BLaER1 treated with 17β-estradiol and CSF1 and Interleukin-3, amounts not matched to agents 10 nM and 100 nM (cell line): Measurements from ENCODE around the gene SF1.

Experiments used
- H3K27ac ChIP-seq, 11 experiments: shearing (Covaris generic); formaldehyde crosslinking; 2 replicates each; pipeline ENCODE4 v1.8.1; 2022
- H3K27me3 ChIP-seq, 11 experiments: shearing (Covaris generic); formaldehyde crosslinking; 2 replicates each; pipeline ENCODE4 v1.8.1; 2022
- H3K36me3 ChIP-seq, 11 experiments: shearing (Covaris generic); formaldehyde crosslinking; 2 replicates each; pipeline ENCODE4 v1.8.1; 2022
- H3K4me1 ChIP-seq, 10 experiments: shearing (Covaris generic); formaldehyde crosslinking; 2 replicates each; pipeline ENCODE4 v1.8.1; 2022
- H3K4me2 ChIP-seq, 11 experiments: shearing (Covaris generic); formaldehyde crosslinking; 2 replicates each; pipeline ENCODE4 v1.8.1; 2022
- H3K4me3 ChIP-seq, 10 experiments: shearing (Covaris generic); formaldehyde crosslinking; 2 replicates each; pipeline ENCODE4 v1.8.1; 2022
- H3K9ac ChIP-seq, 11 experiments: shearing (Covaris generic); formaldehyde crosslinking; 2 replicates each; pipeline ENCODE4 v1.8.1; 2022
- H3K9me3 ChIP-seq, 11 experiments: shearing (Covaris generic); formaldehyde crosslinking; replicated peaks in 1 of 11; 2 replicates each; pipeline ENCODE4 v1.8.1; 2022
- H4K20me1 ChIP-seq, 11 experiments: shearing (Covaris generic); formaldehyde crosslinking; 2 replicates each; pipeline ENCODE4 v1.8.1; 2022
- Cebpa-rat ChIP-seq, 11 experiments: shearing (Covaris generic); IDR thresholded peaks; 2 replicates each; pipeline ENCODE4 v1.8.1; 2022

Gene SF1

DNA sequence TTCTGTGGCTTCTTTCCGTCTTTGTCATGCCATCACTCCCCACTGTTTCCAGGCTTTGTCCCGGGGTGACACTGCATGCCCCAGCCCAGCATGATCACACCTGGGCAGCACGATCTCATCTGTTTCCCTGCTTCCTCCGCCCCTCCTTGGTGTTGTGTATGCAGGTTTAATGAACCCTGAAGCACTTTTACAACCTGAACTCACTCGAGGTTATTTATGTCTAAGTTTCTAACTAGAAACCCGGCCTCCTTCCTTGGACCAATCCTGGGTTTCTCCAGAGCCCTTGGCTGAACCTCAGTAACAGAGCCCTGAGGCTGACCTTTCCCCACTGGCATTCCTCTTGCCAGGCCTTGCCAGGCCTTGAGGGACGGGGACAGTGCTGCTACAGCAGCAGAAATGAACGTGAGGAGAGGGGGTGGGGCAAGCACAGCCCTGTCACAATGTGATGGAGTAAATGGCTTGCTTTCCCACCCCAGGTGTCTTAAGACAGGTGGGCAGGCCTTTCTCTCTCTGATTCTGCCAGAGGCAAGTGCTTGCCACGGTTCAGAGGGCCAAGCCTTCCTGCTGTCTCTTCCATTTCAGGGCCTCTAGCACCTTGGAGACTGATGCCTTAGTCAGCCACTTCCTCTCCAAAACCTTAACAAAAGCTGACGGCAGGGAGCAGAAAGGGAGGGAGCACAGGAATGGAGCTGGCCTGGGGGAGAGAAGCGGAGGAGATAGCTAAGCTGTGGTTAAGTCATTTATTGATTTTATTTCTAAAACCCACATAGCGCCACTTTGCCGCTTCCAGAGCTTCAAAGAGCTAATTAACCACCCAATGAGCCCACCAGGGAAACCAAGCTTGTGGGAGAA, 15.4 kb downstream of the SF1 start:
- peak overlapping the region; percentile 7 to 82 (median 68); a peak in 20 of 22 replicates for H3K27ac ChIP-seq
- H3K9me3 ChIP-seq, result no peaks in the 10 kb centered on the region
- peak overlapping the region; percentile 63 to 91 (median 86) for H3K4me2 ChIP-seq
- peaks cover 52 to 67% (median 61%) of the 10 kb centered on the region in 11 experiments for H3K36me3 ChIP-seq
- peaks cover 71 to 87% (median 84%) of the 10 kb centered on the region in 11 experiments for H4K20me1 ChIP-seq
- peak overlapping the region in 2 of 10 experiments; percentile 21 to 44; a peak in 4 of 20 replicates for H3K4me3 ChIP-seq
- no peaks in the 10 kb centered on the region for H3K27me3 ChIP-seq
- H3K9ac ChIP-seq, result peak overlapping the region; percentile 50 to 72 (median 67); a peak in 21 of 22 replicates
- TF ChIP-seq Cebpa-rat (IDR thresholded peaks at IDR 0.05), result no peak
- peaks cover 77 to 93% (median 86%) of the 10 kb centered on the region in 10 experiments for H3K4me1 ChIP-seq

DNA sequence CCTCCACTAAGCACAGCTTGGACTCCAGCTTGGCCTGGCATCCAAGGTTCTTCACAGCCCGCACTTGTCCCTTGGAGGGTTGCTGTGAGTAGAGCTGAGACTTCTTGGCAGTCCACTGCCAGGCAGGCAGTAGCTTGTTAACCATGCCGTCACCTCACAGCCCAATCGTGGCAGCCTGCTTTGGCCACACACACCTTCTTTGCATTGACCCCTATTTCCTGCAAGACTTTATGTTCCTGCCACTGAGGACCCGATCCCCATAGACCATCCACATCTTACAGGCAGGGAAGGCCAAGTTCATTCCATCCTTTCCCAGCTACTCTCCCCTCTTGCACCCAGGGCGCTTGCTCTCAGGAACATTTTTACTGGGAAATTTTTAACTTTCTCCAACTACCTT, 16.1 kb downstream of the SF1 start:
- no peak overlapping the region for H3K4me3 ChIP-seq
- H3K4me2 ChIP-seq, result peak overlapping the region; percentile 63 to 91 (median 86); a peak in 21 of 22 replicates
- peaks cover 64 to 81% (median 78%) of the 10 kb centered on the region in 11 experiments for H4K20me1 ChIP-seq
- H3K4me1 ChIP-seq, result peaks cover 71 to 87% (median 80%) of the 10 kb centered on the region in 10 experiments
- H3K36me3 ChIP-seq, result peaks cover 46 to 60% (median 54%) of the 10 kb centered on the region in 11 experiments
- H3K9ac ChIP-seq, result peak overlapping the region in 7 of 11 experiments; percentile 60 to 72 (median 67); a peak in 12 of 22 replicates
- peak overlapping the region in 8 of 11 experiments; percentile 42 to 82 (median 73); a peak in 15 of 22 replicates for H3K27ac ChIP-seq
- H3K9me3 ChIP-seq, result no peaks in the 10 kb centered on the region
- H3K27me3 ChIP-seq, result no peaks in the 10 kb centered on the region
- no peak for TF ChIP-seq Cebpa-rat (IDR thresholded peaks at IDR 0.05)

DNA sequence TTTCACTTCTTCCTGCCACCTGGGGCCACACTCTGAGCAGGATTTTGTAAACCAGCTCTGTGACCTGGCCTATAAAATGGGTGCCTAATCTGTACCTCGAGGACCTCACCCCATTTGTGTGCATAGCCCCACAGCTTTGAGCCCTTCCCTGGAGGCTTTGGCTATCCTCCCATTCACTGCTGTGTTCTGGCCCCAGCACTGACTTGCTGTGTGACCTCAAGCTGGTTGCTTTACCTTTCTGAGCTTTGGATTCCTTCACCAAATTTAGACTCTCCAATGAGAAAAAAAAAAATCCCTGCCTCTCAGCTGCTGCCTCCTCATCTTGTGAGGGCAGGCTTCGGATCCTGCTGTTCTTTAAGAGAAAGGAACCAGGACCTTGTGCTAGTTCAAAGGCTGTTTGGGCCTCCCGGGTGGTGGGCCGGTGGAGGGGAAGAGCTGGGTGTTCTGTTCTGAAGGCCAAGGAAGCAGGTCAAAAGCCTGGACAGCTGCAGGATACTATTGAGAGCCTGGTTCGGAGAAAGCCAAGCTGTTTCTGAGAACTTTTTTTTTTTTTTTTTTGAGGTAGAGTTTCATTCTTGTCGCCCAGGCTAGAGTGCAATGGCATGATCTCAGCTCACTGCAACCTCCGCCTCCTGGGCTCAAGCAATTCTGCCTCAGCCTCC, 17.5 kb downstream of the SF1 start:
- Histone ChIP-seq H3K36me3 (peaks cover 34 to 47% (median 42%) of the 10 kb centered on the region in 11 experiments), H3K4me2 (peak overlapping the region in 9 of 11 experiments; percentile 53 to 91 (median 71); a peak in 18 of 22 replicates), H3K27me3 (no peaks in the 10 kb centered on the region), H3K27ac (peak overlapping the region in 7 of 11 experiments; percentile 23 to 75 (median 41); a peak in 9 of 22 replicates), H3K9ac (peak overlapping the region in 7 of 11 experiments; percentile 10 to 67 (median 42); a peak in 12 of 22 replicates), H4K20me1 (peaks cover 52 to 68% (median 66%) of the 10 kb centered on the region in 11 experiments), H3K4me3 (no peak overlapping the region), H3K4me1 (peaks cover 64 to 85% (median 78%) of the 10 kb centered on the region in 10 experiments), H3K9me3 (no peaks in the 10 kb centered on the region)
- TF ChIP-seq Cebpa-rat (IDR thresholded peaks at IDR 0.05), result no peak

DNA sequence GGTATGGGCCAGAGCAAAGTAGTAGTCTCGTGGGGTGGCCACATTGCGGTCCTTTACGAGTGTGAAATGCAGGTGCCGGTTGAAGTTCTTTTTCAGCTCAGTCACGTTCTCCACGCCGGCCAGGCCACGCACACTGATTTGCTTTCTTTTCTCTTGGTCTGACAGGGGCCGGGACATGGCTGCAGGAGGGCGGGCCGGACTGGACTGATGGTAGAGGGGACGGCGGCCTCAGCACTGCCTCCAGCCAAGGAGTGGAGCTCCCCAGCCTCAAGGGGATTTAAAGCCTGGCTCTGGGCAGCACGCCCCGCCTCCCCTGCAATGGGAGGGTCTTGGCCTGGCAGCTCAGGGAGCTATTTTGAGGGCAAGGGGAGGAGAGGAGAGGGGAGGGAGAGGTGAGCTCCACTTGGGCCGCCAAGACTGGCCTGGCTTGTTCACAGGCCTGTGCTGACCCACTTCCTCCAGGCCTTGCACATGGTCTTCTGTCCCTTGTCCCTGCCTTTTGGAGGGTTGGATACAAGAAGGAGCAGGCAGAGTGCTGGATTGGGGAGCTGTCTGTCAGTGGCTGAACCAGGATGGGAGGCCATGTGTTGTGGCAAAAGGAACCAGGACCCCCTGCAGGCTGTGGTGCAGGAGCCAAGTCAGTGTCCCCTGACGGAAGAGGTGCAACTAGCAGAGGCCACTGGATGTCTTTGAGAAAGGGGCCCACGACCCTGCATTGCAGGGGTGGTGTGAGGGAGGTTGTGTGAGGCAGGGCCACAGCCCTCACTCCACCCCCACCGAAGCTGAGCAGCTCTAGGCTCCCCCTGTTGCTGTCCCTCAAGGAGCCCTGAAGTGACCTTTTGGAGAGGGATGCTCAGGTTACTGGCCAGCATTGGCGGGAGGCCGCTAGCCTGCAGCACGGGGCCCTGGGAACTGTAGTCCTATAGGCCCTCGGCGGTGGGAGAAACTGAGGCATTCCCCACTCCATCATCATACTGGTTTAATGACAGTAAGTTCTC, 18.3 kb downstream of the SF1 start, which contains the start of gene PYGM:
TSS of gene PYGM (minus strand) at position 253 of the 998 bp plus-strand sequence. CDS start at position 177, 76 bp downstream.
- H3K36me3 ChIP-seq, result peaks cover 25 to 39% (median 34%) of the 10 kb centered on the region in 11 experiments
- peak within 1 kb of the TSS; percentile 21 to 91 (median 68) for H3K4me2 ChIP-seq
- H3K27ac ChIP-seq, result peak within 1 kb of the TSS in 8 of 11 experiments; percentile 23 to 75 (median 43); a peak in 16 of 22 replicates
- H3K27me3 ChIP-seq, result no peaks in the 10 kb centered on the region
- H3K9me3 ChIP-seq, result no peaks in the 10 kb centered on the region
- H3K9ac ChIP-seq, result peak within 1 kb of the TSS in 9 of 11 experiments; percentile 16 to 67 (median 42); a peak in 17 of 22 replicates
- H3K4me3 ChIP-seq, result no peak within 1 kb of the TSS
- H3K4me1 ChIP-seq, result peaks cover 55 to 85% (median 74%) of the 10 kb centered on the region in 10 experiments
- peaks cover 44 to 59% (median 58%) of the 10 kb centered on the region in 11 experiments for H4K20me1 ChIP-seq
- TF ChIP-seq Cebpa-rat (IDR thresholded peaks at IDR 0.05), result no peak

DNA sequence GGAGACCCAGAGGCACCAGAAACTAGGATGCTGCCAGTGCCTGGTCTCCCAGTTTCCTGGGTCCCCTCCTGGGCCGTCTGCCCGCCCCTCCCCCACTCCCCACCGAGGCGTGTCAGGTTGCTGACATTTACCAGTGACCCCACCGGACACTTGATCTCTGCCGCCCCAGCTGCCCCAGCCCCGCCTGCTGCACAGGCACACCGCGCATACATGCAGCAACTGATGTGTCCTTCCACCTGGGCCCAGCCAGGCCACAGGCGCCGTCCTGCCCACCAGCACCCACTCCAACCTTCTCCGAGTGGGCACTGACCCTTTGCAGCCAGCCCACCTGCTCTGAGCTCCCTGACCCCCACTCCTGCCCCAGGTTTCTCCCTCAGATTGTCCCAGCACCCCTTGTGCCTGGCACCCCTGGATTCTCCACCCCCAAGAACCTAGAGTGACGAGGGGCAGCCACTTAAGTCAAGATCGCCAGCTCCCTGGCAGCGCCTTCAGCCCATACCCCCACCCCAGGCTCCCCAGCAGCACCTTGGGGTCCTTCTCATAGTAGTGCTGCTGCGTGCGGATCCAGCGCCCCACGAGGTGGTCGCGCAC, 19.1 kb downstream of the SF1 start:
- H3K9me3 ChIP-seq, result no peaks in the 10 kb centered on the region
- no peak overlapping the region for H3K4me3 ChIP-seq
- peaks cover 47 to 79% (median 67%) of the 10 kb centered on the region in 10 experiments for H3K4me1 ChIP-seq
- peaks cover 18 to 31% (median 26%) of the 10 kb centered on the region in 11 experiments for H3K36me3 ChIP-seq
- peaks cover 36 to 51% (median 50%) of the 10 kb centered on the region in 11 experiments for H4K20me1 ChIP-seq
- peak overlapping the region in 8 of 11 experiments; percentile 16 to 67 (median 45); a peak in 10 of 22 replicates for H3K9ac ChIP-seq
- H3K27ac ChIP-seq, result peak overlapping the region in 6 of 11 experiments; percentile 34 to 75 (median 45); a peak in 10 of 22 replicates
- H3K4me2 ChIP-seq, result peak overlapping the region in 10 of 11 experiments; percentile 32 to 91 (median 70); a peak in 18 of 22 replicates
- H3K27me3 ChIP-seq, result no peaks in the 10 kb centered on the region
- TF ChIP-seq Cebpa-rat (IDR thresholded peaks at IDR 0.05), result no peak

DNA sequence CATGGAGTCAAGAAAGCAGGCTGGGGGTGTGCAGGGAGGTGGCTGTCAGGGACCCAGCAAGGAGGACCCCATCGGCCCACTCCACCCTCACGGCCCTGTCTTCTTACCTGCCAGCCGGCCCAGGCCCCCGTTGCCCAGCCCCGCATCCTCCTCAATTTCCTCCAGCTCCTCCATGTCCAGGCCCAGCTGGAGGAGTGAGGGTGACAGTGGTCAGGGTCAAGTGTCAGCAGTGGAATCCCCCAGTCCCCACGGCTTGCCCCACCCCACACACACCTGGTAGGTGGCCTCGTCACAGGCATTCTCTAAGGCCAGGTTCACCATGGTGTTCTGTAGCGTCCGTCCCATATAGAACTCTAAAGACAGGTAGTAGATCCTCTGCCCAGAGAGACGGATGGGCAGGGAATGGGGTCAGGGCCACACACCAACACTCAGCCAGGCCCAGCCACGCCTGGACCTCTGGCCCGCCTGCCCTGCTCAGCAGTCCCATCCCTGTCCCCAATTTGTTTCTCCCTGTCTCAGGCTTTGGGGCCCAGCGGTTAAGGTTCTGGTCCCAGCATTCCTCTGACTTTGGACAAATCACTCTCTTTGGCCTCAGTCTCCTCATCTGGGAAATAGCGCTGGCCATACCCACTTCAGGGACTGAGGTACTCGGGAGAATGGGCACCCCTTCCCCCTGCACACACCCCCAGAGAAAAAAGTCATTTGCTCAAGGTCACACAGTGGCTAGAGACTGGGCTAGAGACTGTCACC, 19.8 kb downstream of the SF1 start:
- Histone ChIP-seq H3K27me3 (no peaks in the 10 kb centered on the region), H3K27ac (no peak overlapping the region), H3K4me2 (peak overlapping the region in 1 of 11 experiments; percentile 90; a peak in 2 of 22 replicates), H3K4me3 (no peak overlapping the region), H3K9ac (0 out of 22 replicates have a peak overlapping the region, but pooled peaks of 1 of the 11 experiments have one; percentile 3), H3K9me3 (no peaks in the 10 kb centered on the region), H3K4me1 (peaks cover 40 to 72% (median 59%) of the 10 kb centered on the region in 10 experiments), H4K20me1 (peaks cover 29 to 44% (median 43%) of the 10 kb centered on the region in 11 experiments), H3K36me3 (peaks cover 10 to 23% (median 19%) of the 10 kb centered on the region in 11 experiments; a peak in 21 of 22 replicates)
- no peak for TF ChIP-seq Cebpa-rat (IDR thresholded peaks at IDR 0.05)
